Progenitor cell of endocrine pancreas (in vitro differentiated cells): ENCODE results near the gene LEFTY2. TPM values are rescaled to one million over a fixed set of nuclear protein-coding genes. Genes with fewer than 3 reads are reported as not detected.
"Not testable (repeated sequence)": the region's sequence is repeated elsewhere in the genome, so short reads cannot be mapped to it uniquely, and the experiment has no call there.

ENCODE experiments used
- DNase-seq: peaks from one replicate; pipeline ENCODE4 v3.0.0; 2021; ENCODE audit warnings: low spot score; ENCODE audit not compliant: unreplicated experiment
- H3K27ac Mint-ChIP-seq: 2 replicates; pipeline ENCODE4 v1.8.0; 2021; ENCODE audit warnings: mild to moderate bottlenecking, moderate library complexity, mixed read lengths
- H3K27me3 Mint-ChIP-seq: 2 replicates; pipeline ENCODE4 v1.8.0; 2021; ENCODE audit warnings: mixed read lengths
- H3K36me3 Mint-ChIP-seq: 2 replicates; pipeline ENCODE4 v1.8.0; 2022; ENCODE audit warnings: mixed read lengths; ENCODE audit not compliant: insufficient read depth
- H3K4me1 Mint-ChIP-seq: 2 replicates; pipeline ENCODE4 v1.8.0; 2021; ENCODE audit warnings: low read depth, mixed read lengths
- H3K4me3 Mint-ChIP-seq: 2 replicates; pipeline ENCODE4 v1.8.0; 2021; ENCODE audit warnings: low read depth, mild to moderate bottlenecking, moderate library complexity, mixed read lengths
- H3K9me3 Mint-ChIP-seq: 2 replicates; pipeline ENCODE4 v1.8.0; 2021; ENCODE audit warnings: low read depth, mixed read lengths
- CTCF ChIP-seq: fragments of 200-600 bp; sonication (generic); IDR thresholded peaks from one replicate; pipeline ENCODE4 v1.5.0; 2021; ENCODE audit warnings: antibody characterized with exemption, mild to moderate bottlenecking; ENCODE audit not compliant: unreplicated experiment
- total RNA-seq: library from RNA; stranded (reverse); gene quantifications from 2 replicates; pipeline ENCODE4 v1.2.1, GENCODE V29; 2021

The LEFTY2 gene
- total RNA-seq, 1 donor from 2014 or later: 0.22 TPM

DNA sequence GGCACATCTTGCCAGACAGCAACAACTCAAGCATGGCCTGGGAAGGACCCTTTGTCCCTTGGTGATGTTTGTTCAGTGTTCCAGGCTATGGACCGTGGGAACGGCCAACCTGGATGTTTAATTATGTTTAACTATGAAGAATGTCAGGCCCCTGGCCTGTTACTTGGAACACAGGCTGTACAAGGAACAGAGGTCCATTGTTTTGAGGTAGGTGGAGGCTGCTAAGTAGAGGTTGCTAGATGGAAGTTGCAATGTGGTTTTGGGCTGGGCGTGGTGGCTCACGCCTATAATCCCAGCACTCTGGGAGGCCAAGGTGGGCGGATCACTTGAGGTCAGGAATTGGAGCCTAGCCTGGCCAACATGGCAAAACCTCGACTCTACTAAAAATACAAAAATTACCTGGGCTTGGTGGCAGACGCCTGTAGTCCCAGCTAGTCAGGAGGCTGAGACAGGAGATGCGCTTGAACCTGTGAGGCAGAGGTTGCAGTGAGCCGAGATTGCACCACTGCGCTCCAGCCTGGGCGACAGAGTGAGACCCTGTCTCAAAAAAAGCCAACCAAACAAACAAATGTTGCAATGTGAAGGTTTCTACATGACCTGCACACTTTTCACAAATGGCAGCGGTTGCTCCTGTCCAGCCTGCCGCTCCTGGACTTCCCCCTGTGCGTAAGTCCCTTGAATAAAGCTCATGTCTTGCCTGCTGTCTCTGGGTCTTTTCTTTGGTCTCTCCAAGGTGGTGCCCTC, 49.6 kb downstream of the LEFTY2 start:
- peak overlapping the region; percentile 96 for H3K27ac Mint-ChIP-seq
- no peaks in the 10 kb centered on the region for H3K9me3 Mint-ChIP-seq
- peaks cover 27% of the 10 kb centered on the region for H3K4me1 Mint-ChIP-seq
- no peak for TF ChIP-seq CTCF
- DNase-seq: no peak
- peaks cover 4% of the 10 kb centered on the region for H3K36me3 Mint-ChIP-seq
- peak overlapping the region; percentile 45 for H3K4me3 Mint-ChIP-seq
- no peaks in the 10 kb centered on the region for H3K27me3 Mint-ChIP-seq

DNA sequence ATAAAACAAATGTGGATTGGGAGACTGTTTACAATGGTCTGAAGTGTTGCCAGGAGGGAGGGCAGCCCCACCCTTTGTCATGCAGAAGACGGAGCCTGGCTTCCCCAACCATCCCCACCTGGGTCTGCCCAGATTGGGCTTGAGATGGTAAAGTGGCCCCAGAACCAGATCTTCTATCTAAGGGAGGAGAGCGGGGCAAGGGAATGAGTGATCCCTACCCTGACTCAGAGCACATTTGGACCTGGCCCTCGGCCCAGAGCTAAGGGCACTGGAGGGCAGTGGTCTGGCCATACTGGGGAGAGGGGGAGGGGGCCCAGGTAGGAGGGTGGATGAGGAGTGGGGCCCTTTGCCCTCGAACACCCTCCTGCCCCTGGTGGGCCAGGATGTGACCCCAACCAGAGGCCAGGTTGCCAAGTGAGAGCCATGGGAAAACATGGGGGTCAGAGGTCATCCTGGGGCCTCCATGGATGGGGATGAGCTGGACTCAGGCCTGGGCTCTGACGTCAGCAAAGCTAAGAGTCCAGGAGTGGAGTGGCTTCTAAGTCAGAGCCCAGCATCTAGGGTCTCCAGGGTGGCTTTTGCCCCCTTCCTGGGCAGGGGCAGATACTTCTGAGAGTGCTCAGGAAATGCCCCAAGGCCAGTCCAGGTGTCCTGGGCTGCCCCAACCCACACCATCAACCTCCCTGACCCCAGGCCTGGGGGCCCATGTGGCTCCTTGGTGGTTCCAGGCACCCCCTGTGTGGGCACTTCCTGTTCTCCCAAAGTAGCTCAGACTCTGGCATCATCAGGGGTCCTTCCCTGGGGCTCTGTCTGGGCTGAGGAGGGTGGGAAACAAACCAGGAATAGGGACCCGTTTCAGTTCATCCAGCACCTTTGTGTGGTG, 50.4 kb downstream of the LEFTY2 start:
- no peak for TF ChIP-seq CTCF
- peak overlapping the region; percentile 96 for H3K27ac Mint-ChIP-seq
- H3K36me3 Mint-ChIP-seq: peaks cover 6% of the 10 kb centered on the region
- no peak overlapping the region for H3K4me3 Mint-ChIP-seq
- peaks cover 27% of the 10 kb centered on the region for H3K4me1 Mint-ChIP-seq
- DNase-seq: no peak
- H3K9me3 Mint-ChIP-seq: no peaks in the 10 kb centered on the region
- H3K27me3 Mint-ChIP-seq: no peaks in the 10 kb centered on the region

GRCh38 chr1:225889743-225890142, 51.3 kb downstream of the LEFTY2 start:
- Mint-ChIP-seq H3K4me1 (peaks cover 27% of the 10 kb centered on the region), H3K4me3 (no peak overlapping the region), H3K36me3 (peaks cover 6% of the 10 kb centered on the region), H3K27ac (peak overlapping the region; percentile 90), H3K9me3 (no peaks in the 10 kb centered on the region), H3K27me3 (no peaks in the 10 kb centered on the region)
- no peak for TF ChIP-seq CTCF
- no peak for DNase-seq

- H3K9me3 Mint-ChIP-seq: no peaks in the 10 kb centered on the region
- no peaks in the 10 kb centered on the region for H3K27me3 Mint-ChIP-seq
- peak within 1 kb of the TSS; percentile 63 for H3K4me3 Mint-ChIP-seq
- DNase-seq: no peak
- TF ChIP-seq CTCF: no peak
- peak within 1 kb of the TSS; percentile 90 for H3K27ac Mint-ChIP-seq
- peaks cover 27% of the 10 kb centered on the region for H3K4me1 Mint-ChIP-seq
- H3K36me3 Mint-ChIP-seq: peaks cover 6% of the 10 kb centered on the region
Observed at GRCh38 chr1:225888898-225889601, 52.0 kb downstream of the LEFTY2 start, which contains the start of gene LEFTY1. Gene LEFTY1, minus strand, starts transcription at chr1:225889146. Its CDS starts 80 bp downstream, at chr1:225889066.

- peak overlapping the region; percentile 63 for H3K4me3 Mint-ChIP-seq
- peaks cover 28% of the 10 kb centered on the region for H3K4me1 Mint-ChIP-seq
- H3K36me3 Mint-ChIP-seq: peaks cover 6% of the 10 kb centered on the region
- no peak for TF ChIP-seq CTCF
- DNase-seq: no peak
- H3K27me3 Mint-ChIP-seq: no peaks in the 10 kb centered on the region
- H3K27ac Mint-ChIP-seq: peak overlapping the region; percentile 73
- no peaks in the 10 kb centered on the region for H3K9me3 Mint-ChIP-seq
Observed at GRCh38 chr1:225888289-225888897, 52.6 kb downstream of the LEFTY2 start.

- DNase-seq, H3K36me3 Mint-ChIP-seq, H3K27me3 Mint-ChIP-seq, H3K9me3 Mint-ChIP-seq: not testable (repeated sequence)
- H3K4me3 Mint-ChIP-seq: peak overlapping the region; percentile 63
- H3K27ac Mint-ChIP-seq: peak overlapping the region; percentile 73
- H3K4me1 Mint-ChIP-seq: peaks cover 31% of the 10 kb centered on the region
Observed at GRCh38 chr1:225887554-225888288, 53.3 kb downstream of the LEFTY2 start.
